HuH-7.5 (cell line): ENCODE measurements around the gene KDELR1.

ENCODE experiments used
- DNase-seq: peaks from one replicate; pipeline ENCODE4 v3.0.0; 2011; ENCODE audit warnings: low spot score

Gene KDELR1

DNA sequence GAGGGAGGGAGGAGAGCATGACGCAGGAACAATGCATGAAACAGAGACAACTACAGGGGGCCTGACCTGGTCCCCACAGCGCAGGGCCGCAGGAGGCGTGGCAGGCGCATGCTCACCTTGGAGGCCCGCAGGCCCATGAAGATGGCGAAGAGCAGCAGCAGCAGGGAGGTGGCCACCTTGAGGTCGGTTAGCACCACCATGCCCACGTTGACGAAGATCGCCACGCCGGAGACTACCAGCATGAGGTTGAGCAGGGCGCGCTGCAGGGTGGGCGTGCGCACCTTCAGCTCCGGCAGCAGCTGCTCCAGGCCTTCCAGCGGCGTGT lies 49.0 kb downstream of the KDELR1 start:
- no peak for DNase-seq

DNA sequence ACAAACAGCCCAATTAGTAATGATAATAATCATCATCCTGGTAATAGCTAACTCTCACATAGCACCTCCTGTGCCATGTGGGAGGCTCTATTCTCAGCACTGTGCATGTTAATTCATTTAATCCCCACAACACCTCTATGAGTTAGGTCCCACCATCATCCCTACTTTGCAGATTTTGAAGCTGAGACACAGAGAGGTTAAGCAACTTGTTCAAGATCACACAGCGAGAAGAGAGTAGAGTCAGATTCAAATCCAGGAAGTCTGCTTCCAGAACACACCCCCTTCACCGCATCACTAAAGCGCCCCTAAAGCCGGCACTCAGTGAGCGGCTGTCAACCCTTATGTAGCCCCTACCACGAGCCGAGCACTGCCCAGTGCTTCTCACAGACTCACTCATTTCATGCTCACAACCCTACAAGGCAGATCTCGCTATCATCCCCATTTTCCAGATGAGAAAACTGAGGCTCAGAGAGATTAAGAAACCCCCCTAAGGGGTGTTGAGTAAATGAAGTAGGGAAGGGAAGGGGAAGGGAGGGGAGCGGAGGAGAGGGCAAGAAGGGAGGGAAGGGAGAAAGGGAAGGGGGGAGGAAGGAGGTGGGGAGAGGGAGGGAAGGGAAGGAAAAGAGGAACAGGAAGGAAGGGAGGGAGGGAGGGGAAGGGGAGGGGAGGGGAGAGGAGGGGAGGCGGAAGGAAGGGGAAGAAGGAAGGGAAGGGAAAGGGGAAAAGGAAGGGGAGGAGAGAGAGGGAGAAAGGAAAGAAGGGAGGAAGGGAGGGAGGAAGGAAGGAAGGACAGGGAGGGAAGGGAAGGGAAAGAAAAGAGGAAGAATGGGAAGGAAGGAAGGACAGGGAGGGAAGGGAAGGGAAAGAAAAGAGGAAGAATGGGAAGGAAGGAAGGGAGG lies 49.6 kb downstream of the KDELR1 start:
- no peak for DNase-seq

DNA sequence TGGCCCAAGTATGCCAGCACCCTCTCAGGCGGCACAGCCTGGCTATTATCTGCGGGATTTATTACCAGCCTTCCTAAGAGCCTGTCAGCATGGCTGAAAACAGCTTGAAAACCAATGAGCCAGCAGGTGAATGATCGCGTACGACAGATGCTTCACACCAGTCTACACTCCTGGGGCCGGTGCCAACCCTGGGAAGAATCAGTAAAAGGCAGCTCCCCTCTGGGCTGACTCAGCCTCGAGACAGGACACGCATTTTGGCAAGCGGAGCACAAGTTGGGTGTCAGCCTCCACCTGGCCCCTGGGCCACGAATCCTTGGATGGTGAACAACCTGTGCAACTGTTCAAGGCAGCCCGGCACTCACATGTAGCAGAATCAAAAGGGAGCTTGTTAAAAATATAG lies 50.4 kb downstream of the KDELR1 start:
- DNase-seq = no peak

DNA sequence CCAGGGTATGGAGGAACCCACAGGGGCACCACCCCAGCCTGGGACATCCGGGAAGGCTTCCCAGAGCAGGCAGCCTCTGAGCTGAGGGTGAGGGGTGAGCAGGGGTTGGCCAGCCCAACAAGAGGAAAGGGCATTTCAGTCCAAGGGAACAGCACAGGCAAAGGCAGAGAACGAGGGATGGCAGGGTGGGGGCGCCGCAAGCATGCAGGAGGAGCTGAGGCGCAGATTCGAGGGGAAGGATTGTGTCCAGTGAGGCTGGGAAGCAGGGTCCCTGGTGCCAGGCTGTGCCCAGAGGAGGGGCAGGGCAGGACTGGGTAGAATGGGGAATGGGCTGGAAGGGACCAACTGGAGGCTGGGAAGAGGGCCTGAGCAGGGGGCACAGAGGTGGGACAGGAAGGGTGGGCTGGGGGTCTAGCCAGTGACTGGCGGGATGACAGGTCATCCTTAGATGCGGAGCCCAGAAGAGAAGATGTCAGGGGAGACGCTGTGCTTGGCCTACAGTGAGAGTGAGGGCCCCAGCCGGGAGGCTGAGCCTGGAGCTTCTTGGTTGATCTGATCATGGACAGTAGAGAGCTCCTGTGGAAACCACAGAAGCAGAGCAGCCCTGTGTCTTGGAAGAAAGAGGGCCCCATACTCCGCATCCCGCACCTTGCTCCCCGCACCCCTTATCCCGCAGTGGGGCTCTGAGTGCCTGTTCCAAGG lies 52.4 kb downstream of the KDELR1 start:
- DNase-seq = no peak

DNA sequence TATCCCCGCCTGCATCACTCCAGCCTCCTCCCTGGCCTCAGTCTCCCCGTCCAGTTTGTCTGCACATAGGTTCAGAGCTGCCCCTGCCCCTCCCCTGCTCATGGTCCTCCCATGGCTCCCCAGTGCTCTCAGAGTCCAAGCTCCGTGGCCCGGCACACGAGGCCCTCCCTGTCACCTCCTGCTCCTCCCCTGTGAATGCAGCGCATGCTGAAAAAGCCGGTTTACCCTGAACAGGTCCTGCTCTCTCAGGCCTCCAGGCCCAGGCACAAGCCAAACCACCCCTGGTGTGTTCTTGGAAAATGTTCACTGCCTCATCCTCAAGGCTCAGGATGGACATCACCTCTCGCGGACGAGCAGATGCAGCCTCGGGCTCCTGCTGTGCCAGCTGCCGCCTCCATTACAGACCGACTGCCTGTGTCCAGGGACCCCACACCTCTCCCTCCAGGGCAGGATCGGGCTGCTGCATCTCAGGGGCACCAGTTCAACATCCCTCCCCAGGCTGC lies 53.0 kb downstream of the KDELR1 start:
- no peak for DNase-seq

DNA sequence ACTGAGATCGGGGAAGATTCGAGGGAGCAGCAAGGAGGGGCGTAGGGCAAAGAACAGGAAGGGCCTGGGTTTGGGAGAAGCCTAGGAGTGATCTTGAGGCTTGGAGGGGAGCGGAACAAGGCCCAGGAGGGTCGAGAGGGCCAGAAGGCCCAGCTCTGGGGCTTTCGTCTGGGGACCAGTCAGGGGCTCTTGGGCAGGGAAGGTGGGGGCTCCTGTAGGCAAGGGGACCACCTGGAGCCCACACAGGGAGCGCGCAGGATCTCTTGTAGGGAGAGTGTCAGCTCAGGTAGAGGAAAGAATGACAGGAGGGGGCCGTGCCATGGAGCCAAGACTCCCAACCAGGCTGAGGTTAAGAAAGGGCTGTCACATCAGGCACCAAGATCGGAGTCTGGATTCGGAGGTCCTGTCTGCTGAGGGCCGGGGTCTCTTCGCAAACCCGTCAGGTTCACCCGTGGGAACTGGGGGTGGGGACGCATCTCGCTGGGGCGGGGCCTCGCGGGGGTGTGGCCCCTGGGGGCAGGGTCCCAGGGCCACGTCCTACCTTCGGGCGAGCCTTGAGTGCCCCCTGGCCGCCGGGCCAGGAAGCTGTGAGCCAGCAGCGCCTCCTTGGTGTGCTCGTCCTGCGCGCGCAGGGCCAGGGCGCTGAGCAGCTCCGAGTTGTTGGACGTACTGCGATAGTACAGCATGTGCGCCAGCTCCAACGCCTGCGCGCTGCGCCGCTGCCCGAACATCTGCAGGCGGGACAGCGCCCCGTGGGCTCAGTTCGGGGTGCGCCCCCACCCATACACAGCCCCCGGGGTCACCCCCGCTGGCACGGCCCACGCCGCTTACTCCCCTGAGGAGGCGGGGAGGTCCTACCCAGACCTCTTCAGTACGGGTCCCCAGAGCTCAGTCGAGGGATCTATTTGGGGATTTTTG lies 57.6 kb downstream of the KDELR1 start:
- DNase-seq = peak; percentile 97

DNA sequence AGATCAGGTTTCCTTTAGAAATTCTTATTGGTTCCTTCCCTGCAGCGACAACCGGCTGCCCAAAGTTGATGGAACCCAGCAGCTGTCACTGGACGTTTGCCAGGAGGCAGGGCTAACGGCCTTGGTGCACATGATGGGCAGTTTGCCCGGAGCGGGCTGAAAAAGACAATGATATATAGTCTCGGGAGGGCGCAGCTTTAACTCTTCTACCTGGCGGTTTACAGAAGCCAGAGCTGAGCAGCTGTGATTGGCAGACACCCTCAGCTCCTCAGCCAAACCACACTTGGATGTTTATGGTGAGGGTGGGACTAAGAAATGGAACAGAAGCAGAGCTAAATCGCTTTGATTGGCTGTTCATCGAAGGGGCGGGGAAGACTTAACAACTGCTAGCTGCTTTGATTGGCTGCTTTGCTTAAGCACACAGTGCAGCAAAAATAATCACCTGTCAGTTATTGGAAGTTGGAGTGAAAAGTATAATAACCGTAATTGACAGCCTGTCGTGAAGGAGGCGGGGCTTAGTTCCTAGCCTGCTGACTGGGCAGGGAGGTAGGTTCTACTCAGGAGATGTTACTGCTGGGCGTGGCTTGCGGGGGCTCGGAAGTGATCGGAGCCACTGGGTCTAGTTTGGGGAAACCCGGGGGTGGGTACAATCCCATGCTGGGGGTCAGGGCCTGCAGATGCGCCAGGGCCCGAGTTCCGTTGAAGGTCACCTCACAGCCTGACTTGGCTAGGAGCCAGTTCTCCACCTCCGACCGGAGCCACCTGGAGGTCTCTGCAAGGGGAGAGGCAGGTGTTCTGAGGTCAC lies 58.5 kb downstream of the KDELR1 start:
- DNase-seq = peak; percentile 95
